ENCODE measurements around the gene BCOR. TPM values are rescaled to one million over a fixed set of nuclear protein-coding genes. Genes with fewer than 3 reads are reported as not detected.

The BCOR gene
- total and polyA plus RNA-seq, 11 donors = 6.7 to 40.1 (median 17.9) TPM

- Histone ChIP-seq H3K4me1 (peaks cover 0 to 56% (median 6%) of the 10 kb centered on the region in 12 donors), H3K27ac (peak overlapping the region in 5 of 12 donors; percentile 26 to 95 (median 91)), H3K36me3 (no peaks in the 10 kb centered on the region), H3K4me3 (no peak overlapping the region), H3K27me3 (peaks cover 0 to 92% (median 0%) of the 10 kb centered on the region in 9 donors), H3K9me3 (no peaks in the 10 kb centered on the region)
- peak in 1 of 5 donors; percentile 56 for DNase-seq
- ATAC-seq = no peak
- intact Hi-C loops (cut with DNase I) = loop anchor here in 2 of 10 donors (5.0 to 10.0 kb wide), 3 partner anchors 88 to 195 kb away; no protein-coding TSS in a partner anchor
- 30 to 47% (median 43%) methylated on average over 21 of the region's 21 CpGs for WGBS, 4 donors
- TF ChIP-seq CTCF (IDR thresholded peaks at IDR 0.05) (no peak), POLR2A (IDR thresholded peaks at IDR 0.05) (no peak)
Measured at GRCh38 chrX:40100141-40100536, 2.4 kb upstream of the BCOR start.

GRCh38 chrX:40099055-40099958 is 1.5 kb upstream of the BCOR start:
- Histone ChIP-seq H3K36me3 (no peaks in the 10 kb centered on the region), H3K9me3 (no peaks in the 10 kb centered on the region), H3K4me1 (peaks cover 0 to 56% (median 5%) of the 10 kb centered on the region in 12 donors), H3K27ac (peak overlapping the region; percentile 84 to 97 (median 90)), H3K4me3 (peak overlapping the region in 11 of 12 donors; percentile 63 to 98 (median 79)), H3K27me3 (peaks cover 0 to 92% (median 0%) of the 10 kb centered on the region in 9 donors)
- DNase-seq (peak; percentile 38 to 77 (median 61)), ATAC-seq (peak in 3 of 4 donors; percentile 11 to 34 (median 26))
- intact Hi-C loops (cut with DNase I) = loop anchor here in 9 of 10 donors (5.0 to 10.0 kb wide), 11 partner anchors 48 to 365 kb away; no protein-coding TSS in a partner anchor
- WGBS, 4 donors = 17 to 20% (median 19%) methylated on average over 32 to 49 of the region's 49 CpGs
- TF ChIP-seq CTCF (IDR thresholded peaks at IDR 0.05) (no peak), POLR2A (IDR thresholded peaks at IDR 0.05) (no peak)

- ATAC-seq = peak; percentile 23 to 52 (median 30)
- Histone ChIP-seq H3K4me3 (peak overlapping the region; percentile 21 to 98 (median 78)), H3K9me3 (no peaks in the 10 kb centered on the region), H3K36me3 (no peaks in the 10 kb centered on the region), H3K27me3 (peaks cover 0 to 92% (median 0%) of the 10 kb centered on the region in 9 donors), H3K27ac (peak overlapping the region; percentile 84 to 97 (median 90)), H3K4me1 (peaks cover 0 to 62% (median 9%) of the 10 kb centered on the region in 12 donors)
- WGBS, 4 donors = 1 to 13% (median 4%) methylated on average over 28 to 75 of the region's 75 CpGs
- DNase-seq = peak; percentile 40 to 75 (median 49)
- intact Hi-C loops (cut with DNase I) = loop anchor here in 9 of 10 donors (5.0 to 10.0 kb wide), 11 partner anchors 49 to 364 kb away; no protein-coding TSS in a partner anchor
- TF ChIP-seq POLR2A (IDR thresholded peaks at IDR 0.05) (no peak), CTCF (IDR thresholded peaks at IDR 0.05) (no peak)
Measured at GRCh38 chrX:40098264-40099054, 701 bp upstream of the BCOR start.

Measured in heart left ventricle (tissue), 16 donors.